Peyer's patch (tissue), 4 donors: ENCODE data around the gene ARMC9. TPM values are rescaled to one million over a fixed set of nuclear protein-coding genes. Genes with fewer than 3 reads are reported as not detected.

ENCODE experiments used
- DNase-seq, 3 donors: peaks; one replicate each; pipeline ENCODE4 v3.0.0-alpha.2; 2017 to 2019
- H3K27ac ChIP-seq, 4 donors: fragments of 200-600 bp; sonication (generic); one replicate each; pipeline ENCODE4 v1.5.1; 2016 to 2019
- H3K27me3 ChIP-seq, 2 donors: fragments of 200-600 bp; sonication (generic); one replicate each; pipeline ENCODE4 v1.5.1; 2019
- H3K36me3 ChIP-seq, 3 donors: fragments of 200-600 bp; sonication (generic); one replicate each; pipeline ENCODE4 v1.5.1; 2016 to 2019
- H3K4me1 ChIP-seq, 4 donors: fragments of 200-600 bp; sonication (generic); one replicate each; pipeline ENCODE4 v1.5.1; 2016 to 2019
- H3K4me3 ChIP-seq, 4 donors: fragments of 200-600 bp; sonication (generic); 1 replicate in 3 of 4; 2 replicates in 1 of 4; pipeline ENCODE4 v1.5.1; 2016 to 2019; ENCODE audit warnings: mild to moderate bottlenecking in 1 of 4
- H3K9me3 ChIP-seq, 4 donors: fragments of 200-600 bp; sonication (generic); one replicate each; pipeline ENCODE4 v1.5.1; 2016 to 2019; ENCODE audit warnings: mild to moderate bottlenecking in 1 of 4
- CTCF ChIP-seq, 6 experiments: fragments of 450-650 bp in 4 of 6; fragments of 200-600 bp in 2 of 6; sonication (generic) in 1 of 6; IDR thresholded peaks; one replicate each; pipeline ENCODE4 v1.5.1; 2017 to 2019; ENCODE audit warnings: antibody characterized with exemption in 6 of 6, mild to moderate bottlenecking in 3 of 6, moderate library complexity in 1 of 6
- POLR2A ChIP-seq, 2 donors: fragments of 450-650 bp; IDR thresholded peaks; one replicate each; pipeline ENCODE4 v1.5.1; 2017; ENCODE audit warnings: antibody characterized with exemption in 2 of 2, mild to moderate bottlenecking in 2 of 2, moderate library complexity in 2 of 2
- total RNA-seq, 4 donors: library from RNA; depleted of rRNA; stranded (reverse); fragments of >200 nt; gene quantifications; one replicate each; pipeline ENCODE4 v1.1.0, GENCODE V29; 2016

Gene ARMC9
- total RNA-seq, 4 donors from 2014 or later: 3.3 to 15.7 (median 10.5) TPM

- no peak overlapping the region for H3K27ac ChIP-seq
- DNase-seq: no peak
Observed at GRCh38 chr2:231243866-231244265, 45.4 kb downstream of the ARMC9 start.

DNA sequence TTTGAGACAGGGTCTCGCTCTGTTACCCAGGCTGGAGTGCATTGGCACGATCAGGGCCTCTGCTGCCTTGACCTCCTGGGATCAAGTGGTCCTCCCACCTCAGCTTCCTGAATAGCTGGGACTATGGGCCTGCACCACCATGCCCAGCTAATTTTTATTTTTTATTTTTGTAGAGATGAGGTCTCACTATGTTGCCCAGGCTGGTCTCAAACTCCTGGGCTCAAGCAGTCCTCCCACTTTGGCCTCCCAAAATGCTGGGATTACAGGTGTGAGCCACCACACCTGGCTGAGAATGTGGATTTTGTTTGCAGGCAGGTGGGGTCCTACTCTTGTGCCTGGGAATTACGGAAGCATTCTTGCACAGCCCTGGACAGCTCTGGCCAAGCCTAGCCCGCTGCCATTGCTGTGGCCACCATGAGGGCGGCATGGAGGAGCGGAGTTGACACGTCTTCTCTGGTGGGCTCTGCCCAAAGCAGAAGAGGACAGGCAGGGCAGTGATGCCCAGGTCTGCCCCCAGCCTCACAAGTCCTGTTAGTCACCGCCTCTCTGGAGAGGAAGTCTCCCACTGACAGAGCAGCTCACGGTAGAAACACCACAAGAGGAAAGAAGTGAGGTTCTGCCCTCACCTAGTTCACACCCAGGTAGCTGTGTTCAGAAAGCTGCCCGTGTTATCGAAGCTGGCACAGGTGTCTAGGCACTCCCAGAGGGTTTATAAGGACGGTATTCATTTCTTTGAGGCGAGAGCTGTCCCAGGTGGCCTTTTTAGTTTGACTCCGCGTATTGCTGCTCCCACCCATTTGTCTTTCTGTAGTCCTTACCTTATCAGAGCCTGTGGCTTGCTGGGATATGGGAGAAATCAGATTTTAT, 46.2 kb downstream of the ARMC9 start:
- no peak overlapping the region for H3K4me3 ChIP-seq
- peak overlapping the region in 3 of 4 donors; percentile 22 to 66 (median 59) for H3K27ac ChIP-seq
- H3K36me3 ChIP-seq: peaks cover 0 to 4% (median 0%) of the 10 kb centered on the region in 3 donors
- TF ChIP-seq CTCF (IDR thresholded peaks at IDR 0.05): no peak
- TF ChIP-seq POLR2A (IDR thresholded peaks at IDR 0.05): no peak
- peak in 1 of 3 donors; percentile 49 for DNase-seq
- no peaks in the 10 kb centered on the region for H3K27me3 ChIP-seq
- peaks cover 0 to 12% (median 0%) of the 10 kb centered on the region in 4 donors for H3K4me1 ChIP-seq
- no peaks in the 10 kb centered on the region for H3K9me3 ChIP-seq

More at GRCh38 chr2:231243866-231244265, 45.4 kb downstream of the ARMC9 start:
- Histone ChIP-seq H3K9me3 (no peaks in the 10 kb centered on the region), H3K27me3 (no peaks in the 10 kb centered on the region), H3K4me1 (peaks cover 0 to 12% (median 0%) of the 10 kb centered on the region in 4 donors), H3K4me3 (no peak overlapping the region), H3K36me3 (peaks cover 0 to 4% (median 0%) of the 10 kb centered on the region in 3 donors)
- no peak for TF ChIP-seq CTCF (IDR thresholded peaks at IDR 0.05)
- TF ChIP-seq POLR2A (IDR thresholded peaks at IDR 0.05): no peak

GRCh38 chr2:231245249-231246094, 47.0 kb downstream of the ARMC9 start:
- Histone ChIP-seq H3K4me3 (no peak overlapping the region), H3K27me3 (no peaks in the 10 kb centered on the region), H3K4me1 (peaks cover 0 to 12% (median 0%) of the 10 kb centered on the region in 4 donors), H3K36me3 (no peaks in the 10 kb centered on the region), H3K27ac (peak overlapping the region in 2 of 4 donors; percentile 59 to 66), H3K9me3 (no peaks in the 10 kb centered on the region)
- DNase-seq: peak in 2 of 3 donors; percentile 19 to 69
- TF ChIP-seq CTCF (IDR thresholded peaks at IDR 0.05) (peak in 4 of 6 experiments; percentile 26 to 46 (median 29)), POLR2A (IDR thresholded peaks at IDR 0.05) (no peak)

DNA sequence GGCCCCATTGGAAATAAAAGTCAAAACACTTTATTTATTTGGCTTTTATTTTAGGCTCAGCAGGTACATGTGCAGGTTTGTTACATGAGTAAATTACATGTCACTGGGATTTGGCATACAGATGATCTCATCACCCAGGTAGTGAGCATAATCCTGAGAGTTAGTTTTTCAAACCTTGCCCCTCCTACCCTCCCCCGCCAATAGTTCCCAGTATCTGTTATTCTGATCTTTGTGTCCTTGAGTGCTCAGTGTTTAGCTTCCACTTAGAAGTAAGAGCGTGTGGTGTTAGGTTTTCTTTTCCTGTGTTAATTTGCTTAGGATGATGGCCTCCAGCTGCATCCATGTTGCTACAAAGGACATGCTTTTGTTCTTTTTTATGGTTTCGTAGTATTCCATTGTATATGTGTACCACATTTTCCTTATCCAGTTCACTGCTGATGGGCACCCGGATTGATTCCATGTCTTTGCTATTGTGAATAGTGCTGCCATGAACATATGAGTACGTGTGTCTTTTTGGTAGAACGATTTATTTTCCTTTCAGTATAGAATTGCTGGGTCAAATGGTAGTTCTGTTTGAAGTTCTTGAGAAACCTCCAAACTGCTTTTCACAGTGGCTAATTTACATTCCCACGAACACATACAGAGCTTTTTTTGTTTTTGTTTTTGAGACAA, 47.9 kb downstream of the ARMC9 start:
- DNase-seq: no peak
- no peaks in the 10 kb centered on the region for H3K36me3 ChIP-seq

More for the DNA sequence above, 47.9 kb downstream of the ARMC9 start:
- TF ChIP-seq CTCF (IDR thresholded peaks at IDR 0.05) (no peak), POLR2A (IDR thresholded peaks at IDR 0.05) (no peak)
- H3K27me3 ChIP-seq: no peaks in the 10 kb centered on the region
- H3K9me3 ChIP-seq: no peaks in the 10 kb centered on the region
- peaks cover 0 to 12% (median 0%) of the 10 kb centered on the region in 4 donors for H3K4me1 ChIP-seq
- no peak overlapping the region for H3K4me3 ChIP-seq
- peak overlapping the region in 2 of 4 donors; percentile 59 to 66 for H3K27ac ChIP-seq
